Measurements from ENCODE around the gene CCDC80.
A peak's percentile ranks its signal among the peaks of the same experiment; 100 is the strongest.

The CCDC80 gene

GRCh38 chr3:112650482-112650881, 9.5 kb upstream of the CCDC80 start:
- no peak overlapping the region for H3K4me3 ChIP-seq (replicated peaks in 1 of 2; ENCODE audit: low read depth in 2 of 2, low read length in 2 of 2)
- no peak for TF ChIP-seq CTCF (IDR thresholded peaks at IDR 0.05; ENCODE audit: low read depth, low read length)
- DNase-seq (ENCODE audit: low read depth in 2 of 2), result peak; percentile 50 to 57

- TF ChIP-seq CTCF (IDR thresholded peaks at IDR 0.05; ENCODE audit: low read depth, low read length), result no peak
- DNase-seq (ENCODE audit: low read depth in 2 of 2), result peak; percentile 46 to 67
- H3K4me3 ChIP-seq (replicated peaks in 1 of 2; ENCODE audit: low read depth in 2 of 2, low read length in 2 of 2), result no peak overlapping the region
Observed at GRCh38 chr3:112649478-112649735, 8.5 kb upstream of the CCDC80 start.

- no peak for TF ChIP-seq CTCF (IDR thresholded peaks at IDR 0.05; ENCODE audit: low read depth, low read length)
- peak; percentile 93 to 98 for DNase-seq (ENCODE audit: low read depth in 2 of 2)
- no peak overlapping the region for H3K4me3 ChIP-seq (replicated peaks in 1 of 2; ENCODE audit: low read depth in 2 of 2, low read length in 2 of 2)
Observed at GRCh38 chr3:112647122-112647521, 6.2 kb upstream of the CCDC80 start.

GRCh38 chr3:112646623-112647022, 5.7 kb upstream of the CCDC80 start:
- no peak overlapping the region for H3K4me3 ChIP-seq (replicated peaks in 1 of 2; ENCODE audit: low read depth in 2 of 2, low read length in 2 of 2)
- no peak for TF ChIP-seq CTCF (IDR thresholded peaks at IDR 0.05; ENCODE audit: low read depth, low read length)
- DNase-seq (ENCODE audit: low read depth in 2 of 2), result no peak

GRCh38 chr3:112644453-112644852, 3.5 kb upstream of the CCDC80 start:
- no peak for TF ChIP-seq CTCF (IDR thresholded peaks at IDR 0.05; ENCODE audit: low read depth, low read length)
- no peak overlapping the region for H3K4me3 ChIP-seq (replicated peaks in 1 of 2; ENCODE audit: low read depth in 2 of 2, low read length in 2 of 2)
- DNase-seq (ENCODE audit: low read depth in 2 of 2), result no peak

GRCh38 chr3:112643621-112644240, 2.8 kb upstream of the CCDC80 start:
- no peak for DNase-seq (ENCODE audit: low read depth in 2 of 2)
- H3K4me3 ChIP-seq (replicated peaks in 1 of 2; ENCODE audit: low read depth in 2 of 2, low read length in 2 of 2), result no peak overlapping the region
- TF ChIP-seq CTCF (IDR thresholded peaks at IDR 0.05; ENCODE audit: low read depth, low read length), result no peak

- DNase-seq (ENCODE audit: low read depth in 2 of 2), result peak; percentile 96 to 97
- no peak overlapping the region for H3K4me3 ChIP-seq (replicated peaks in 1 of 2; ENCODE audit: low read depth in 2 of 2, low read length in 2 of 2)
- peak; percentile 93 for TF ChIP-seq CTCF (IDR thresholded peaks at IDR 0.05; ENCODE audit: low read depth, low read length)
Observed at GRCh38 chr3:112642912-112643506, 2.1 kb upstream of the CCDC80 start.

Measured in cardiac fibroblast (primary cell).